Muscle of leg (tissue), 16 donors: Measurements from ENCODE around the gene ECI2. TPM values are rescaled to one million over a fixed set of nuclear protein-coding genes. Genes with fewer than 3 reads are reported as not detected.

Experiments used
- DNase-seq: peaks from one replicate; pipeline ENCODE4 v3.0.0; 2013
- H3K27ac ChIP-seq: one replicate; pipeline ENCODE4 v1.5.1; 2013; ENCODE audit warnings: mild to moderate bottlenecking, low read length, control low read depth
- H3K27me3 ChIP-seq: one replicate; pipeline ENCODE4 v1.6.1; 2013; ENCODE audit warnings: low read length; ENCODE audit not compliant: control insufficient read depth, insufficient read depth
- H3K36me3 ChIP-seq: one replicate; pipeline ENCODE4 v1.6.1; 2013; ENCODE audit warnings: low read length; ENCODE audit not compliant: control insufficient read depth, insufficient read depth
- H3K4me1 ChIP-seq: one replicate; pipeline ENCODE4 v1.6.1; 2013; ENCODE audit warnings: low read length; ENCODE audit not compliant: control insufficient read depth, insufficient read depth
- H3K4me3 ChIP-seq: one replicate; pipeline ENCODE4 v1.5.1; 2013; ENCODE audit warnings: low read length, control low read depth
- H3K9me3 ChIP-seq: replicated peaks from 2 replicates; pipeline ENCODE4 v1.6.1; 2013; ENCODE audit warnings: low read depth, low read length; ENCODE audit not compliant: control insufficient read depth
- WGBS: methylation state at CpG from one replicate; pipeline ENCODE4 v1.1.5; 2013; ENCODE audit warnings: missing lambda C conversion rate; ENCODE audit not compliant: insufficient coverage; 5-methylcytosine and 5-hydroxymethylcytosine counted together
- long read RNA-seq, 11 donors: transcript quantifications; one replicate each; lab custom pipeline, GENCODE V29; 2026
- polyA plus RNA-seq, 8 donors: library from polyadenylated mRNA; unstranded; fragments of 120-200 nt; gene quantifications; one replicate each; pipeline versions ENCODE4 v1.2.1 to v1.2.3, GENCODE V29; 2013; ENCODE audit warnings: inconsistent platforms in 1 of 8, low replicate concordance in 1 of 8; ENCODE audit not compliant: insufficient read length in 8 of 8, insufficient read depth in 1 of 8
- total RNA-seq: library from RNA; stranded (reverse); fragments of 120-200 nt; gene quantifications from one replicate; pipeline ENCODE4 v1.2.4, GENCODE V29; 2013

The ECI2 gene
- total RNA-seq (55.6 TPM), polyA plus RNA-seq (10 to 100 TPM; 44.6 to 61.5 (median 50.6) TPM)
- long read RNA-seq, donor 1, transcript ECI2-201 (10 exons, 1,380 nt): major isoform, 5 of 7 reads
- long read RNA-seq, donor 1, partial matches to known transcripts: 0 of 7 reads
- long read RNA-seq, donor 1, other reads (novel, unspliced or antisense): 0 of 7 reads
- long read RNA-seq, donor 2, partial matches to known transcripts: 0 of 3 reads
- long read RNA-seq, donor 2, other reads (novel, unspliced or antisense): 0 of 3 reads
- long read RNA-seq, donor 3, transcript ECI2-201 (10 exons, 1,380 nt): major isoform, 9 of 20 reads
- long read RNA-seq, donor 3, transcript ECI2-202 (10 exons, 1,407 nt): minor isoform, 5 of 20 reads
- long read RNA-seq, donor 3, partial matches to known transcripts: 6 of 20 reads
- long read RNA-seq, donor 3, other reads (novel, unspliced or antisense): 0 of 20 reads
- long read RNA-seq, donor 4, transcript ECI2-202 (10 exons, 1,407 nt): major isoform, 8 of 15 reads
- long read RNA-seq, donor 4, transcript ECI2-201 (10 exons, 1,380 nt): minor isoform, 7 of 15 reads
- long read RNA-seq, donor 4, partial matches to known transcripts: 0 of 15 reads
- long read RNA-seq, donor 4, other reads (novel, unspliced or antisense): 0 of 15 reads
- long read RNA-seq, donor 5, transcript ECI2-201 (10 exons, 1,380 nt): minor isoform, 17 of 44 reads
- long read RNA-seq, donor 5, transcript ECI2-202 (10 exons, 1,407 nt): major isoform, 20 of 44 reads
- long read RNA-seq, donor 5, partial matches to known transcripts: 5 of 44 reads
- long read RNA-seq, donor 5, other reads (novel, unspliced or antisense): 0 of 44 reads
- long read RNA-seq, donor 6, transcript ECI2-201 (10 exons, 1,380 nt): minor isoform, 7 of 44 reads
- long read RNA-seq, donor 6, transcript ECI2-202 (10 exons, 1,407 nt): major isoform, 23 of 44 reads
- long read RNA-seq, donor 6, partial matches to known transcripts: 13 of 44 reads
- long read RNA-seq, donor 6, other reads (novel, unspliced or antisense): 0 of 44 reads
- long read RNA-seq, donor 7, transcript ECI2-201 (10 exons, 1,380 nt): major isoform, 19 of 44 reads
- long read RNA-seq, donor 7, transcript ECI2-202 (10 exons, 1,407 nt): minor isoform, 13 of 44 reads
- long read RNA-seq, donor 7, partial matches to known transcripts: 11 of 44 reads
- long read RNA-seq, donor 7, other reads (novel, unspliced or antisense): 0 of 44 reads
- long read RNA-seq, donor 8, transcript ECI2-202 (10 exons, 1,407 nt): major isoform, 12 of 22 reads
- long read RNA-seq, donor 8, partial matches to known transcripts: 5 of 22 reads
- long read RNA-seq, donor 8, other reads (novel, unspliced or antisense): 0 of 22 reads
- long read RNA-seq, donor 9, transcript ECI2-202 (10 exons, 1,407 nt): major isoform, 6 of 7 reads
- long read RNA-seq, donor 9, partial matches to known transcripts: 0 of 7 reads
- long read RNA-seq, donor 9, other reads (novel, unspliced or antisense): 0 of 7 reads
- long read RNA-seq, donor 10, transcript ECI2-202 (10 exons, 1,407 nt): minor isoform, 6 of 37 reads
- long read RNA-seq, donor 10, transcript ECI2-201 (10 exons, 1,380 nt): major isoform, 15 of 37 reads
- long read RNA-seq, donor 10, partial matches to known transcripts: 15 of 37 reads
- long read RNA-seq, donor 10, other reads (novel, unspliced or antisense): 0 of 37 reads
- long read RNA-seq, donor 11, transcript ECI2-202 (10 exons, 1,407 nt): minor isoform, 5 of 20 reads
- long read RNA-seq, donor 11, transcript ECI2-201 (10 exons, 1,380 nt): major isoform, 9 of 20 reads
- long read RNA-seq, donor 11, partial matches to known transcripts: 5 of 20 reads
- long read RNA-seq, donor 11, other reads (novel, unspliced or antisense): 0 of 20 reads

GRCh38 chr6:4134841-4135664 is at the start of gene ECI2:
TSS of gene ECI2 (minus strand) at chr6:4135575. CDS start at chr6:4135560, 15 bp downstream.
- no peak for DNase-seq
- 0% methylated on average over 55 of the region's 66 CpGs for WGBS

GRCh38 chr6:4180652-4181255 is 45.4 kb upstream of the ECI2 start:
- WGBS: 76% methylated on average over 7 of the region's 9 CpGs
- Histone ChIP-seq H3K9me3 (no peaks in the 10 kb centered on the region), H3K36me3 (no peaks in the 10 kb centered on the region), H3K27ac (no peak overlapping the region), H3K4me3 (no peak overlapping the region), H3K27me3 (no peaks in the 10 kb centered on the region), H3K4me1 (no peaks in the 10 kb centered on the region)
- DNase-seq: peak; percentile 42

More at GRCh38 chr6:4134841-4135664, at the start of gene ECI2:
- Histone ChIP-seq H3K36me3 (peaks cover 15% of the 10 kb centered on the region), H3K27ac (peak within 1 kb of the TSS; percentile 93), H3K27me3 (no peaks in the 10 kb centered on the region), H3K9me3 (peaks cover 2% of the 10 kb centered on the region), H3K4me1 (peaks cover 9% of the 10 kb centered on the region), H3K4me3 (peak within 1 kb of the TSS; percentile 93)

GRCh38 chr6:4179960-4180651 is 44.7 kb upstream of the ECI2 start:
- Histone ChIP-seq H3K36me3 (no peaks in the 10 kb centered on the region), H3K27ac (no peak overlapping the region), H3K4me1 (no peaks in the 10 kb centered on the region), H3K9me3 (no peaks in the 10 kb centered on the region), H3K27me3 (no peaks in the 10 kb centered on the region), H3K4me3 (no peak overlapping the region)
- WGBS: 95% methylated on average over 3 of the region's 4 CpGs
- DNase-seq: no peak

- 85% methylated on average over 5 of the region's 8 CpGs for WGBS
- no peaks in the 10 kb centered on the region for H3K36me3 ChIP-seq
Observed at GRCh38 chr6:4178737-4179333, 43.5 kb upstream of the ECI2 start.

GRCh38 chr6:4176907-4177306 is 41.5 kb upstream of the ECI2 start:
- WGBS: 100% methylated on average over 1 of the region's 2 CpGs
- no peaks in the 10 kb centered on the region for H3K27me3 ChIP-seq
- H3K9me3 ChIP-seq: no peaks in the 10 kb centered on the region
- H3K36me3 ChIP-seq: no peaks in the 10 kb centered on the region
- no peaks in the 10 kb centered on the region for H3K4me1 ChIP-seq
- DNase-seq: no peak
- H3K27ac ChIP-seq: no peak overlapping the region
- H3K4me3 ChIP-seq: no peak overlapping the region

More at GRCh38 chr6:4178737-4179333, 43.5 kb upstream of the ECI2 start:
- Histone ChIP-seq H3K4me1 (no peaks in the 10 kb centered on the region), H3K27ac (no peak overlapping the region), H3K27me3 (no peaks in the 10 kb centered on the region), H3K9me3 (no peaks in the 10 kb centered on the region), H3K4me3 (no peak overlapping the region)
- no peak for DNase-seq

GRCh38 chr6:4174042-4174441 is 38.7 kb upstream of the ECI2 start:
- no peak for DNase-seq
- WGBS: 40% methylated on average over 2 of the region's 6 CpGs
- no peaks in the 10 kb centered on the region for H3K36me3 ChIP-seq
- no peaks in the 10 kb centered on the region for H3K27me3 ChIP-seq
- H3K27ac ChIP-seq: no peak overlapping the region
- H3K9me3 ChIP-seq: no peaks in the 10 kb centered on the region
- H3K4me1 ChIP-seq: no peaks in the 10 kb centered on the region
- H3K4me3 ChIP-seq: no peak overlapping the region

GRCh38 chr6:4172368-4172767 is 37.0 kb upstream of the ECI2 start:
- Histone ChIP-seq H3K9me3 (peaks cover 2% of the 10 kb centered on the region), H3K27me3 (no peaks in the 10 kb centered on the region), H3K36me3 (no peaks in the 10 kb centered on the region), H3K27ac (no peak overlapping the region), H3K4me3 (no peak overlapping the region), H3K4me1 (no peaks in the 10 kb centered on the region)
- no peak for DNase-seq
- no CpG with 5 or more reads among the region's 3 CpGs for WGBS
